IMR-90 (cell line): ENCODE measurements around the gene PCGF3. TPM values are rescaled to one million over a fixed set of nuclear protein-coding genes. Genes with fewer than 3 reads are reported as not detected.

Source experiments
- ATAC-seq: fragments of 200-7000 bp; cut with Tn5 transposase; 2 replicates; pipeline ENCODE4 v1.9.1; 2020; ENCODE audit warnings: low read depth, mild to moderate bottlenecking, moderate library complexity
- BruUV-seq: library from RNA; stranded (reverse); fragments of 400-500 nt; replicated peaks from 2 replicates; lab custom pipeline; 2021; lab: Mats Ljungman, UMichigan
- CTCF ChIA-PET: fragments of 300-600 bp; formaldehyde crosslinking; extraction: SDS; loops from one replicate; lab custom pipeline; 2021; ENCODE audit warnings: antibody characterized with exemption; lab: Yijun Ruan, JAX
- POLR2A ChIA-PET: fragments of 300-600 bp; sonication (Branson Sonifier 250); formaldehyde crosslinking; loops from one replicate; lab custom pipeline; 2022; ENCODE audit warnings: antibody characterized with exemption; ENCODE audit not compliant: unreplicated experiment; lab: Charles Lee
- DNase-seq: peaks from one replicate; pipeline ENCODE4 v3.0.0; 2013
- H2AFZ ChIP-seq: replicated peaks from 2 replicates; pipeline ENCODE3; 2013; ENCODE audit warnings: low read length, mild to moderate bottlenecking; ENCODE audit not compliant: poor library complexity
- H2AK5ac ChIP-seq: 2 replicates; pipeline ENCODE4 v1.6.1; 2013; ENCODE audit warnings: low read depth, low read length, inconsistent platforms
- H2AK9ac ChIP-seq: replicated peaks from 2 replicates; pipeline ENCODE3; 2013; ENCODE audit warnings: mild to moderate bottlenecking, low read depth, low read length, moderate library complexity; ENCODE audit not compliant: poor library complexity
- H2BK120ac ChIP-seq: 2 replicates; pipeline ENCODE4 v1.6.1; 2013; ENCODE audit warnings: low read depth, low read length, inconsistent platforms
- H2BK15ac ChIP-seq: 3 replicates; pipeline ENCODE4 v1.6.1; 2013; ENCODE audit warnings: low read depth, low read length, inconsistent platforms
- H2BK20ac ChIP-seq: 2 replicates; pipeline ENCODE4 v1.6.1; 2013; ENCODE audit warnings: low read depth, mild to moderate bottlenecking, inconsistent platforms, low read length, moderate library complexity
- H2BK5ac ChIP-seq: 2 replicates; pipeline ENCODE4 v1.6.1; 2013; ENCODE audit warnings: mild to moderate bottlenecking, low read depth, low read length, inconsistent platforms; ENCODE audit not compliant: poor library complexity, severe bottlenecking
- H3K14ac ChIP-seq: replicated peaks from 2 replicates; pipeline ENCODE4 v1.6.1; 2013; ENCODE audit warnings: low read depth, low read length, inconsistent platforms
- H3K18ac ChIP-seq: 2 replicates; pipeline ENCODE4 v1.6.1; 2013; ENCODE audit warnings: low read depth, low read length, control low read depth
- H3K23ac ChIP-seq: 2 replicates; pipeline ENCODE4 v1.6.1; 2013; ENCODE audit warnings: low read depth, low read length, inconsistent platforms
- H3K27ac ChIP-seq: 2 replicates; pipeline ENCODE4 v1.5.1; 2013; ENCODE audit warnings: mild to moderate bottlenecking, control low read depth, low read length; ENCODE audit not compliant: insufficient read depth
- H3K27me3 ChIP-seq: 2 replicates; pipeline ENCODE4 v1.6.1; 2013; ENCODE audit warnings: low read length; ENCODE audit not compliant: control insufficient read depth, insufficient read depth
- H3K36me3 ChIP-seq: 2 replicates; pipeline ENCODE4 v1.6.1; 2013; ENCODE audit warnings: low read length, mixed read lengths; ENCODE audit not compliant: control insufficient read depth, insufficient read depth
- H3K4ac ChIP-seq: 2 replicates; pipeline ENCODE4 v1.6.1; 2013; ENCODE audit warnings: low read depth, low read length, inconsistent platforms
- H3K4me1 ChIP-seq: 2 replicates; pipeline ENCODE4 v1.6.1; 2013; ENCODE audit warnings: low read length, mixed read lengths; ENCODE audit not compliant: control insufficient read depth, insufficient read depth
- H3K4me2 ChIP-seq: 2 replicates; pipeline ENCODE4 v1.6.1; 2013; ENCODE audit warnings: low read depth, mild to moderate bottlenecking, control low read depth, low read length, moderate library complexity
- H3K4me3 ChIP-seq: 2 replicates; pipeline ENCODE4 v1.5.1; 2013; ENCODE audit warnings: low read depth, mild to moderate bottlenecking, control low read depth, low read length, moderate library complexity; ENCODE audit not compliant: insufficient read depth
- H3K56ac ChIP-seq: 2 replicates; pipeline ENCODE4 v1.6.1; 2013; ENCODE audit warnings: low read length, inconsistent platforms; ENCODE audit not compliant: insufficient read depth; ENCODE audit errors: extremely low read depth
- H3K79me1 ChIP-seq, 2 experiments: 2 replicates each; pipeline ENCODE4 v1.6.1; 2013; ENCODE audit warnings: low read length in 2 of 2, inconsistent platforms in 1 of 2, low read depth in 1 of 2
- H3K9ac ChIP-seq: 2 replicates; pipeline ENCODE4 v1.6.1; 2013; ENCODE audit warnings: low read depth, low read length, control low read depth
- H3K9me1 ChIP-seq: 2 replicates; pipeline ENCODE4 v1.6.1; 2013; ENCODE audit warnings: low read length, inconsistent platforms; ENCODE audit not compliant: insufficient read depth
- H3K9me3 ChIP-seq: 2 replicates; pipeline ENCODE4 v1.6.1; 2013; ENCODE audit warnings: low read length; ENCODE audit not compliant: control insufficient read depth, insufficient read depth
- H4K20me1 ChIP-seq: 2 replicates; pipeline ENCODE4 v1.6.1; 2013; ENCODE audit warnings: low read length, inconsistent platforms; ENCODE audit not compliant: insufficient read depth
- H4K5ac ChIP-seq: 2 replicates; pipeline ENCODE4 v1.6.1; 2013; ENCODE audit warnings: mild to moderate bottlenecking, low read depth, low read length, control low read depth
- H4K8ac ChIP-seq, 2 experiments: 2 replicates each; pipeline ENCODE4 v1.6.1; 2013; ENCODE audit warnings: low read depth in 2 of 2, low read length in 2 of 2, control low read depth in 1 of 2, inconsistent platforms in 1 of 2
- H4K91ac ChIP-seq: 2 replicates; pipeline ENCODE4 v1.6.1; 2013; ENCODE audit warnings: low read depth, low read length, inconsistent platforms; ENCODE audit not compliant: insufficient read depth
- CHD1 ChIP-seq: IDR thresholded peaks from 2 replicates; pipeline ENCODE4 v1.6.1; 2012; ENCODE audit warnings: low read depth, low read length, improper control_type of control experiment
- NFE2L2 ChIP-seq: fragments of 150-350 bp; IDR thresholded peaks from 2 replicates; pipeline ENCODE4 v1.6.1; 2016; ENCODE audit warnings: low read depth, mild to moderate bottlenecking, low read length
- POLR2A ChIP-seq: IDR thresholded peaks from 2 replicates; pipeline ENCODE4 v1.6.1; 2012; ENCODE audit warnings: mild to moderate bottlenecking, low read depth, low read length
- WGBS, 2 experiments: methylation state at CpG; one replicate each; pipeline versions ENCODE4 v1.1.5 to v1.1.7; 2013; ENCODE audit warnings: missing lambda C conversion rate in 2 of 2; ENCODE audit not compliant: insufficient read length in 1 of 2; ENCODE audit errors: extremely low coverage in 2 of 2; 5-methylcytosine and 5-hydroxymethylcytosine counted together
- dilution Hi-C: fragments of 300-500 bp; cut with HindIII; formaldehyde crosslinking; loops from one replicate; pipeline ENCODE4 v1.14.3; 2018; ENCODE audit warnings: low sequenced_read_pairs; ENCODE audit not compliant: unreplicated experiment
- in situ Hi-C: fragments of 300-500 bp; cut with MboI; formaldehyde crosslinking; loops from 3 replicates; pipeline ENCODE4 v1.14.3; 2019; ENCODE audit warnings: low sequenced_read_pairs, inconsistent platforms, mixed read lengths
- intact Hi-C: fragments of 100-400 bp; cut with micrococcal nuclease; formaldehyde crosslinking; loops from 2 replicates; pipeline ENCODE4 v1.10.0; 2022
- polyA plus RNA-seq, 3 experiments: library from polyadenylated mRNA; depleted of rRNA; stranded (reverse); fragments of >200 nt; gene quantifications; 2 replicates each; pipeline ENCODE4 v1.2.3, GENCODE V29; 2012; ENCODE audit warnings: low replicate concordance in 1 of 3
- total RNA-seq: library from RNA; depleted of rRNA; stranded (reverse); fragments of >200 nt; gene quantifications from 2 replicates; pipeline ENCODE4 v1.2.3, GENCODE V29; 2012

The PCGF3 gene
- total and polyA plus RNA-seq, 2 of the 4 experiments (the other 2 are of a cell fraction) = 40.0 to 55.3 TPM

DNA sequence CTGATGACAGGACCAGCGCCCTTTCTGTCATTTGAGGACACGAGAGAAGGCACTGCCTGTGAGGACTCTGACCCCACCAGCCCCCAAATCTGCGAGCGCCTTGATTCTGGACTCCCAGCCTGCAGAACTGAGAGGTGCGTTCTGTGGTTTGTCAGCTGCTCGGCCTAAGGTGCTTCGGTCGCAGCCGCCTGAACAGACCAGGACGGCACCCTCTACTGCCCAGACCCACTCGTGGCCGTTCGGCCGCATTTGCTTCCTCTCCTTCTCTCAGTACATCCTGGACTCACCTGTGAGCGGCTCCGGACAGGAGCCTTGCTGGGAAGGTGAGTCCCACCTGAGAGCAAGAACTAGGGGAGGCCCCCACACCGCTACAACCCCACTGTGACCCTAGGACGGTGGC is 8.5 kb downstream of the PCGF3 start:
- Histone ChIP-seq H3K56ac (no peak overlapping the region), H4K20me1 (peaks cover 73% of the 10 kb centered on the region)
- POLR2A ChIA-PET = interaction anchor here (0.6 kb wide), 1 partner anchor 23 kb away, joined by 4 read pairs; no protein-coding TSS in a partner anchor

More for the DNA sequence above, 8.5 kb downstream of the PCGF3 start:
- no peak overlapping the region for H3K4ac ChIP-seq
- H3K79me1 ChIP-seq = peaks cover 12 to 42% of the 10 kb centered on the region in 2 experiments; a peak in 3 of 4 replicates
- no peak overlapping the region for H2AK9ac ChIP-seq
- 100% methylated on average over 2 of the region's 18 CpGs; no CpG with 5 or more reads in 1 of the 2 experiments for WGBS, 2 experiments
- H3K36me3 ChIP-seq = peaks cover 15% of the 10 kb centered on the region
- DNase-seq (no peak), ATAC-seq (no peak)
- in situ Hi-C loops (no loop called here), intact Hi-C loops (no loop called here), dilution Hi-C loops (no loop called here)
- no peak overlapping the region for H2BK15ac ChIP-seq
- no peak overlapping the region for H2BK20ac ChIP-seq
- no peaks in the 10 kb centered on the region for H3K4me1 ChIP-seq
- H3K23ac ChIP-seq = no peak overlapping the region
- no peak overlapping the region for H3K4me3 ChIP-seq
- H2BK5ac ChIP-seq = no peak overlapping the region
- no peak overlapping the region for H4K91ac ChIP-seq
- H2AFZ ChIP-seq = no peak overlapping the region
- no peak overlapping the region for H3K14ac ChIP-seq
- peaks cover 5% of the 10 kb centered on the region; the same call in 1 of the 2 replicates for H3K9me1 ChIP-seq
- CTCF ChIA-PET = no interaction called here
- H2BK120ac ChIP-seq = no peak overlapping the region
- H3K27me3 ChIP-seq = no peaks in the 10 kb centered on the region
- no peaks in the 10 kb centered on the region for H3K9me3 ChIP-seq
- H3K9ac ChIP-seq = no peak overlapping the region
- no TSS peak for BruUV-seq
- no peak overlapping the region for H2AK5ac ChIP-seq
- no peak overlapping the region for H3K18ac ChIP-seq
- no peak overlapping the region for H4K5ac ChIP-seq
- H3K4me2 ChIP-seq = no peak overlapping the region
- H3K27ac ChIP-seq = no peak overlapping the region
- TF ChIP-seq POLR2A = no peak
- no peak for TF ChIP-seq NFE2L2
- no peak for TF ChIP-seq CHD1
- no peak overlapping the region for H4K8ac ChIP-seq
